H1 (cell line): Measurements from ENCODE around the gene XPNPEP1. TPM values are rescaled to one million over a fixed set of nuclear protein-coding genes. Genes with fewer than 3 reads are reported as not detected.

Experiments
- CTCF ChIA-PET: fragments of 300-600 bp; sonication (Branson Sonifier 250); formaldehyde crosslinking; loops from one replicate; lab custom pipeline; 2021; ENCODE audit not compliant: partially characterized antibody; lab: Charles Lee
- POLR2A ChIA-PET: fragments of 300-600 bp; sonication (Branson Sonifier 250); formaldehyde crosslinking; loops from one replicate; lab custom pipeline; 2021; ENCODE audit warnings: inconsistent platforms; ENCODE audit not compliant: partially characterized antibody; lab: Charles Lee
- DNase-seq, 2 experiments: peaks; one replicate each; pipeline versions ENCODE4 v3.0.0 to v3.0.0-alpha.2; 2010 to 2022; ENCODE audit warnings: low spot score in 2 of 2, low read depth in 1 of 2, mixed read lengths in 1 of 2
- FAIRE-seq: peaks from 2 replicates; lab custom pipeline; 2011; peaks lifted over from hg19 to GRCh38; lab: Jason Lieb, UNC
- H2AFZ ChIP-seq: 2 replicates; pipeline ENCODE4 v1.8.1; 2012; ENCODE audit warnings: low read length, inconsistent platforms
- H2AK5ac ChIP-seq: 2 replicates; pipeline ENCODE4 v1.6.1; 2013; ENCODE audit warnings: low read depth, low read length
- H2BK120ac ChIP-seq: replicated peaks from 2 replicates; pipeline ENCODE3; 2013; ENCODE audit warnings: low read depth, low read length, inconsistent platforms
- H2BK12ac ChIP-seq: 2 replicates; pipeline ENCODE4 v1.6.1; 2013; ENCODE audit warnings: low read depth, low read length
- H2BK15ac ChIP-seq: 2 replicates; pipeline ENCODE4 v1.6.1; 2013; ENCODE audit warnings: low read length
- H2BK20ac ChIP-seq: 2 replicates; pipeline ENCODE4 v1.6.1; 2013; ENCODE audit warnings: low read length
- H2BK5ac ChIP-seq: 2 replicates; pipeline ENCODE4 v1.6.1; 2013; ENCODE audit warnings: low read depth, low read length
- H3K14ac ChIP-seq: 2 replicates; pipeline ENCODE4 v1.6.1; 2013; ENCODE audit warnings: inconsistent platforms; ENCODE audit not compliant: insufficient read length
- H3K18ac ChIP-seq: 2 replicates; pipeline ENCODE4 v1.6.1; 2013; ENCODE audit warnings: low read length; ENCODE audit errors: extremely low read depth
- H3K23ac ChIP-seq: 2 replicates; pipeline ENCODE4 v1.6.1; 2013; ENCODE audit warnings: inconsistent platforms; ENCODE audit not compliant: insufficient read length
- H3K23me2 ChIP-seq: 2 replicates; pipeline ENCODE4 v1.6.1; 2013; ENCODE audit warnings: low read depth, low read length
- H3K27ac ChIP-seq: 2 replicates; pipeline ENCODE4 v1.6.1; 2011; ENCODE audit warnings: low read depth, low read length, inconsistent platforms
- H3K27me3 ChIP-seq, 4 experiments: replicated peaks in 1 of 4; 1 replicate in 1 of 4; 2 replicates in 3 of 4; pipeline versions ENCODE4 v1.6.1 to v1.8.1; 2011 to 2013; ENCODE audit warnings: low read length in 3 of 4, mild to moderate bottlenecking in 3 of 4, inconsistent platforms in 2 of 4, mixed read lengths in 2 of 4, moderate library complexity in 1 of 4; ENCODE audit not compliant: control insufficient read depth in 3 of 4, insufficient read depth in 3 of 4; ENCODE audit errors: extremely low read depth in 1 of 4
- H3K36me3 ChIP-seq, 4 experiments: 2 replicates each; pipeline versions ENCODE4 v1.6.1 to v1.8.1; 2011 to 2013; ENCODE audit warnings: mild to moderate bottlenecking in 4 of 4, low read length in 3 of 4, moderate library complexity in 2 of 4, control low read depth in 1 of 4, inconsistent platforms in 1 of 4; ENCODE audit not compliant: insufficient read depth in 4 of 4, control insufficient read depth in 2 of 4
- H3K4ac ChIP-seq: replicated peaks from 2 replicates; pipeline ENCODE3; 2013; ENCODE audit warnings: low read length, low read depth, mixed read lengths, inconsistent platforms; ENCODE audit not compliant: insufficient read length
- H3K4me1 ChIP-seq, 4 experiments: replicated peaks in 1 of 4; 1 replicate in 1 of 4; 2 replicates in 3 of 4; pipeline versions ENCODE4 v1.6.1 to v1.8.1; 2011 to 2013; ENCODE audit warnings: low read length in 3 of 4, inconsistent platforms in 2 of 4, mixed read lengths in 1 of 4; ENCODE audit not compliant: insufficient read depth in 4 of 4, control insufficient read depth in 3 of 4
- H3K4me2 ChIP-seq, 2 experiments: 2 replicates each; pipeline versions ENCODE4 v1.6.1 to v1.8.1; 2011 to 2013; ENCODE audit warnings: low read depth in 2 of 2, low read length in 2 of 2, control low read depth in 1 of 2, inconsistent platforms in 1 of 2, mild to moderate bottlenecking in 1 of 2; ENCODE audit not compliant: insufficient read depth in 1 of 2
- H3K4me3 ChIP-seq, 4 experiments: fragments of 200-600, 300-600 bp in 1 of 4; sonication (generic), shearing (Covaris generic), sonication (Bioruptor Twin) in 1 of 4; 2 replicates each; pipeline versions ENCODE4 v1.5.1 to v1.8.1; 2011 to 2016; ENCODE audit warnings: low read length in 4 of 4, low read depth in 3 of 4, control low read depth in 2 of 4, inconsistent platforms in 2 of 4, mild to moderate bottlenecking in 2 of 4, mixed read lengths in 1 of 4, moderate library complexity in 1 of 4; ENCODE audit not compliant: insufficient read depth in 2 of 4; ENCODE audit errors: extremely low read depth in 1 of 4
- H3K56ac ChIP-seq: replicated peaks from 2 replicates; pipeline ENCODE3; 2013; ENCODE audit warnings: low read depth, mild to moderate bottlenecking, mixed read lengths, low read length, inconsistent platforms; ENCODE audit not compliant: insufficient read length
- H3K79me1 ChIP-seq: 2 replicates; pipeline ENCODE4 v1.6.1; 2013; ENCODE audit warnings: low read depth, low read length, control low read depth
- H3K79me2 ChIP-seq, 2 experiments: 2 replicates each; pipeline versions ENCODE4 v1.6.1 to v1.8.1; 2012 to 2013; ENCODE audit warnings: low read length in 2 of 2, mild to moderate bottlenecking in 2 of 2, inconsistent platforms in 1 of 2; ENCODE audit not compliant: insufficient read depth in 2 of 2, control insufficient read depth in 1 of 2
- H3K9ac ChIP-seq, 4 experiments: replicated peaks in 1 of 4; 1 replicate in 1 of 4; 2 replicates in 3 of 4; pipeline versions ENCODE4 v1.6.1 to v1.8.1; 2011 to 2013; ENCODE audit warnings: low read depth in 3 of 4, low read length in 3 of 4, control low read depth in 2 of 4, mild to moderate bottlenecking in 2 of 4, moderate library complexity in 2 of 4, inconsistent platforms in 1 of 4; ENCODE audit errors: extremely low read depth in 1 of 4
- H3K9me3 ChIP-seq, 2 experiments: 2 replicates each; pipeline versions ENCODE4 v1.6.1 to v1.8.1; 2012 to 2013; ENCODE audit warnings: mild to moderate bottlenecking in 2 of 2, moderate library complexity in 2 of 2, control low read depth in 1 of 2, inconsistent platforms in 1 of 2, low read depth in 1 of 2, low read length in 1 of 2, mixed read lengths in 1 of 2; ENCODE audit not compliant: insufficient read depth in 2 of 2
- H4K20me1 ChIP-seq, 2 experiments: replicated peaks in 1 of 2; 2 replicates each; pipeline versions ENCODE3 to v1.8.1; 2011 to 2013; ENCODE audit warnings: inconsistent platforms in 2 of 2, low read length in 2 of 2, mild to moderate bottlenecking in 1 of 2; ENCODE audit not compliant: insufficient read depth in 2 of 2, control insufficient read depth in 1 of 2
- H4K5ac ChIP-seq: 2 replicates; pipeline ENCODE4 v1.6.1; 2013; ENCODE audit warnings: low read length, low read depth, mixed read lengths, inconsistent platforms; ENCODE audit not compliant: insufficient read length
- H4K8ac ChIP-seq: 2 replicates; pipeline ENCODE4 v1.8.0; 2013; ENCODE audit warnings: mild to moderate bottlenecking, moderate library complexity, low read length, inconsistent platforms; ENCODE audit not compliant: insufficient read depth; ENCODE audit errors: extremely low read depth
- H4K91ac ChIP-seq: replicated peaks from 2 replicates; pipeline ENCODE3; 2013; ENCODE audit warnings: low read length, mixed read lengths, inconsistent platforms; ENCODE audit not compliant: insufficient read length
- BACH1 ChIP-seq: IDR thresholded peaks from 2 replicates; pipeline ENCODE4 v1.6.1; 2012; ENCODE audit warnings: low read length, improper control_type of control experiment
- BRCA1 ChIP-seq: IDR thresholded peaks from 2 replicates; pipeline ENCODE4 v1.6.1; 2012; ENCODE audit warnings: low read depth, low read length, improper control_type of control experiment
- CBX5 ChIP-seq: fragments of 300-800, 300-1000 bp; sonication (generic); IDR thresholded peaks from 2 replicates; pipeline ENCODE4 v1.7.1; 2016; ENCODE audit warnings: antibody characterized with exemption, low read length, low read depth
- KDM5A ChIP-seq: fragments of 200-600 bp; IDR thresholded peaks from 2 replicates; pipeline ENCODE4 v1.7.1; 2012; ENCODE audit warnings: mild to moderate bottlenecking, low read length, inconsistent platforms, mixed read lengths
- NANOG ChIP-seq: IDR thresholded peaks from 2 replicates; pipeline ENCODE4 v1.6.1; 2011; ENCODE audit warnings: low read length, low read depth, mild to moderate bottlenecking, inconsistent platforms; ENCODE audit not compliant: insufficient read depth, poor library complexity, severe bottlenecking
- POLR2AphosphoS5 ChIP-seq: IDR thresholded peaks from 2 replicates; pipeline ENCODE4 v1.6.1; 2011; ENCODE audit warnings: low read depth, low read length
- SP1 ChIP-seq: IDR thresholded peaks from 2 replicates; pipeline ENCODE4 v1.6.1; 2011; ENCODE audit warnings: low read depth, low read length
- SP4 ChIP-seq: IDR thresholded peaks from 2 replicates; pipeline ENCODE4 v1.6.1; 2012; ENCODE audit warnings: low read length, inconsistent platforms
- SUZ12 ChIP-seq: fragments of 200-600 bp; sonication (generic); IDR thresholded peaks from 2 replicates; pipeline ENCODE4 v1.6.1; 2012; ENCODE audit warnings: mild to moderate bottlenecking, inconsistent platforms, low read length, moderate library complexity, mixed read lengths
- TAF1 ChIP-seq: IDR thresholded peaks from 2 replicates; pipeline ENCODE4 v1.6.1; 2011; ENCODE audit warnings: mild to moderate bottlenecking, low read depth, low read length
- YY1 ChIP-seq: IDR thresholded peaks from 2 replicates; pipeline ENCODE4 v1.6.1; 2011; ENCODE audit warnings: low read depth, mild to moderate bottlenecking, low read length
- WGBS, 2 experiments: shearing (Covaris generic) in 1 of 2; methylation state at CpG; one replicate each; pipeline versions ENCODE4 v1.1.6 to v1.1.7; 2013 to 2015; ENCODE audit warnings: low lambda C conversion rate in 2 of 2, mixed read lengths in 2 of 2, inconsistent platforms in 1 of 2, low coverage in 1 of 2, missing lambda C conversion rate in 1 of 2; ENCODE audit not compliant: insufficient replicate concordance in 2 of 2, insufficient coverage in 1 of 2, insufficient read length in 1 of 2; ENCODE audit errors: extremely low coverage in 1 of 2, missing lambda C conversion rate in 1 of 2; 5-methylcytosine and 5-hydroxymethylcytosine counted together
- polyA plus RNA-seq, 7 experiments: library from polyadenylated mRNA; depleted of rRNA in 3 of 7; stranded (reverse) in 5 of 7; unstranded in 2 of 7; fragments of >200 nt in 5 of 7; fragments of 200-250 nt in 2 of 7; gene quantifications; 1 replicate in 5 of 7; 2 replicates in 1 of 7; 4 replicates in 1 of 7; pipeline versions ENCODE4 v1.2.1 to v1.2.3, GENCODE V29; 2011 to 2013; ENCODE audit warnings: missing spikeins in 2 of 7, mixed read lengths in 2 of 7
- total RNA-seq: library from RNA; stranded (reverse); fragmentation: NEBNext Ultra II Directional; extraction: Animal tissue kit (Norgen Biotek cat#: 25700); gene quantifications from 2 replicates; pipeline ENCODE4 v1.2.1, GENCODE V29; 2021
- TF ChIP-seq, protein P1 (sequence below): IDR thresholded peaks from 2 replicates; pipeline ENCODE4 v1.6.1; 2012; ENCODE audit warnings: low read length, inconsistent platforms

Gene XPNPEP1
- total and polyA plus RNA-seq, 2 of the 8 experiments (the other 6 are each of a cell fraction or from before 2014, with no cell fraction given), result 61.1 to 201 TPM

DNA sequence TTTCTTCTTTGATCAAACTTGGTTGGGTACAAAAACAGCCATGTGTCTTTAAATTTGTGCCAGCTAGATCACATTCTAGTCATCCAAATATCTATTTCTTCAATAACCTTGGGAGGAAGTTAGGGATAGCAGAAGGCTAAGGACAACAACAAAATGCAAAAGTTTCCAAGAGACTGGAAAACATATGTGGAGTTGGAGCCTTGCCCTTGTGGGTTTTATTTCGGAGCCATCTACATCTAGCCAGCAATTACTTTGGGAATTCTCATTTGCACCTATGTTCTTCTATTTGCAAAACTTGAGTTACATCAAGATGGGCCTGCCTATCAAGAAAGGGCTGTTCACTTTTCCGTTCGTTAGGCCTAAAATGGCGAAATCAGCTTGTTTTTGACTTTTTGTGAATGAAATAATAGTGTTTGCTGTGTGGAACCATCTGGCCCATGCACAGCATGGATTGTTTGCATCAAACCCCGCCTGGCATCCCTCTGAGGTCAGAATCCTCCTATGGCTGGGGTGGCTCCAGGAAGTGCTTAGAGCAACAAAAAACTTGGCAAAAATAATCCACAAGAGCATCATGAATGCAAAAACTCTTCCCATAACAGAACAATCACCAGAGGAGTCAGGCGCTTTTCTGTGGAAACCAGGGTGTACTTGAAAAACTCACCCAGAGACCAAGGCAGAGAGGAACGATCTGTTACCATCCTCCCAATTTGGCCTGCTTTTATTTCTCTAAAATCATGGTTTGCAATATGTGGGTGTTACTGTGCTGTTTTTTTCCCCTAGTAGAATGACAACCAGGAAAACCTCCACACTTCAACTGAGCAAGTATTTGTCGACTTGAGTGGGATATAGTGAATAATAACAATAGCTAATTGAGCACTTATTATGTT is 36.2 kb upstream of the XPNPEP1 start:
- H3K9me3 ChIP-seq, result no peaks in the 10 kb centered on the region
- no peak overlapping the region for H2BK12ac ChIP-seq
- H4K20me1 ChIP-seq, result no peaks in the 10 kb centered on the region
- ChIA-PET CTCF (interaction anchor here (3.4 to 3.8 kb wide), 4 partner anchors 9 to 75 kb away, joined by 10 to 33 read pairs (median 24); no protein-coding TSS in a partner anchor), POLR2A (no interaction called here)
- H3K79me1 ChIP-seq, result no peaks in the 10 kb centered on the region
- H3K4me3 ChIP-seq, result no peak overlapping the region
- no peak overlapping the region for H3K4me2 ChIP-seq
- no peak overlapping the region for H2BK20ac ChIP-seq
- H3K9ac ChIP-seq, result no peak overlapping the region
- H3K4me1 ChIP-seq, result peaks cover 5 to 11% (median 9%) of the 10 kb centered on the region in 4 experiments; a peak in 6 of 7 replicates
- H3K18ac ChIP-seq, result no peak overlapping the region
- no peaks in the 10 kb centered on the region for H3K27me3 ChIP-seq
- no peaks in the 10 kb centered on the region; the same call in 1 of the 2 replicates for H3K23me2 ChIP-seq
- FAIRE-seq, result no peak
- no peak overlapping the region for H3K14ac ChIP-seq
- no peak overlapping the region for H2BK120ac ChIP-seq
- no peak overlapping the region for H2BK15ac ChIP-seq
- DNase-seq, result no peak
- no peak overlapping the region for H4K8ac ChIP-seq
- no peak overlapping the region for H2BK5ac ChIP-seq
- no peak overlapping the region for H4K91ac ChIP-seq
- H3K79me2 ChIP-seq, result no peaks in the 10 kb centered on the region
- no peak overlapping the region for H3K23ac ChIP-seq
- no peak overlapping the region for H4K5ac ChIP-seq
- H3K27ac ChIP-seq, result no peak overlapping the region
- H2AK5ac ChIP-seq, result no peak overlapping the region; the same call in 1 of the 2 replicates
- no peak for TF ChIP-seq SP1
- TF ChIP-seq BRCA1, result no peak
- no peak for TF ChIP-seq KDM5A
- TF ChIP-seq POLR2AphosphoS5, result no peak
- no peak for TF ChIP-seq NANOG
- TF ChIP-seq BACH1, result no peak
- no peak for TF ChIP-seq SP4
- TF ChIP-seq TAF1, result no peak
- TF ChIP-seq CBX5, result no peak
- TF ChIP-seq YY1, result no peak
- no peak for TF ChIP-seq SUZ12
- TF ChIP-seq, protein P1, sequence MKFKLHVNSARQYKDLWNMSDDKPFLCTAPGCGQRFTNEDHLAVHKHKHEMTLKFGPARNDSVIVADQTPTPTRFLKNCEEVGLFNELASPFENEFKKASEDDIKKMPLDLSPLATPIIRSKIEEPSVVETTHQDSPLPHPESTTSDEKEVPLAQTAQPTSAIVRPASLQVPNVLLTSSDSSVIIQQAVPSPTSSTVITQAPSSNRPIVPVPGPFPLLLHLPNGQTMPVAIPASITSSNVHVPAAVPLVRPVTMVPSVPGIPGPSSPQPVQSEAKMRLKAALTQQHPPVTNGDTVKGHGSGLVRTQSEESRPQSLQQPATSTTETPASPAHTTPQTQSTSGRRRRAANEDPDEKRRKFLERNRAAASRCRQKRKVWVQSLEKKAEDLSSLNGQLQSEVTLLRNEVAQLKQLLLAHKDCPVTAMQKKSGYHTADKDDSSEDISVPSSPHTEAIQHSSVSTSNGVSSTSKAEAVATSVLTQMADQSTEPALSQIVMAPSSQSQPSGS, result no peak
- H3K56ac ChIP-seq, result no peak overlapping the region
- H3K36me3 ChIP-seq, result no peaks in the 10 kb centered on the region
- no peak overlapping the region for H2AFZ ChIP-seq
- 94% methylated on average over 8 of the region's 8 CpGs; no CpG with 5 or more reads in 1 of the 2 experiments for WGBS, 2 experiments
- no peak overlapping the region for H3K4ac ChIP-seq
